HCT116 (cell line): ENCODE data around the gene TIMP3. TPM values are rescaled to one million over a fixed set of nuclear protein-coding genes. Genes with fewer than 3 reads are reported as not detected.

ENCODE experiments used
- ATAC-seq: fragments of 200-7000 bp; cut with Tn5 transposase; 2 replicates; pipeline ENCODE4 v1.9.1; 2020; ENCODE audit warnings: mild to moderate bottlenecking, moderate library complexity
- BruUV-seq: library from RNA; stranded (reverse); fragments of 400-500 nt; replicated peaks from 2 replicates; lab custom pipeline; 2021; lab: Mats Ljungman, UMichigan
- CTCF ChIA-PET: fragments of 300-600 bp; sonication (Branson Sonifier 250); formaldehyde crosslinking; loops from one replicate; lab custom pipeline; 2021; ENCODE audit warnings: antibody characterized with exemption; lab: Charles Lee
- POLR2A ChIA-PET: fragments of 300-600, 350-600 bp; sonication (Branson Sonifier 250); formaldehyde crosslinking; loops from one replicate; lab custom pipeline; 2021; ENCODE audit warnings: antibody characterized with exemption; lab: Charles Lee
- RAD21 ChIA-PET, 2 experiments: fragments of 300-600 bp; sonication (Branson Sonifier 250); formaldehyde crosslinking; loops; one replicate each; lab custom pipeline; 2023; ENCODE audit warnings: low total read pairs in 2 of 2; ENCODE audit not compliant: uncharacterized antibody in 2 of 2, unreplicated experiment in 2 of 2, low non-redundant PET in 1 of 2; lab: Charles Lee
- DNase-seq: peaks from one replicate; pipeline ENCODE4 v3.0.0-alpha.2; 2010; ENCODE audit warnings: low read depth, low spot score
- H2AFZ ChIP-seq: fragments of 200-600 bp; shearing (Covaris generic), sonication (generic); 2 replicates; pipeline ENCODE4 v1.6.1; 2017; ENCODE audit warnings: low read depth, mixed run types, mixed read lengths, antibody characterized with exemption, low read length; ENCODE audit not compliant: poor library complexity, severe bottlenecking
- H3K27ac ChIP-seq: 2 replicates; pipeline ENCODE4 v1.5.1; 2012; ENCODE audit warnings: low read depth, low read length
- H3K27me3 ChIP-seq: fragments of 200-600 bp; sonication (generic); 2 replicates; pipeline ENCODE4 v1.6.1; 2016; ENCODE audit warnings: mixed run types, low read length, mixed read lengths; ENCODE audit not compliant: insufficient read depth
- H3K36me3 ChIP-seq, 2 experiments: fragments of 200-500 bp in 1 of 2; fragments of 200-600 bp in 1 of 2; sonication (Bioruptor generic) in 1 of 2; sonication (generic) in 1 of 2; 2 replicates each; pipeline versions ENCODE4 v1.5.1 to v1.6.1; 2014 to 2016; ENCODE audit warnings: low read length in 2 of 2, inconsistent platforms in 1 of 2, mixed read lengths in 1 of 2, mixed run types in 1 of 2; ENCODE audit not compliant: insufficient read depth in 2 of 2, control insufficient read depth in 1 of 2
- H3K4me1 ChIP-seq, 2 experiments: fragments of 200-600 bp in 1 of 2; sonication (generic) in 1 of 2; 2 replicates each; pipeline versions ENCODE4 v1.5.1 to v1.6.1; 2012 to 2017; ENCODE audit warnings: low read length in 2 of 2, inconsistent platforms in 1 of 2, mild to moderate bottlenecking in 1 of 2, mixed read lengths in 1 of 2, mixed run types in 1 of 2, moderate library complexity in 1 of 2; ENCODE audit not compliant: insufficient read depth in 2 of 2, control insufficient read depth in 1 of 2
- H3K4me2 ChIP-seq: fragments of 200-600 bp; sonication (generic); 2 replicates; pipeline ENCODE4 v1.6.1; 2017; ENCODE audit warnings: mixed run types, low read length, mixed read lengths
- H3K4me3 ChIP-seq, 2 experiments: fragments of 200-600 bp in 1 of 2; sonication (generic) in 1 of 2; replicated peaks in 1 of 2; 2 replicates each; pipeline ENCODE4 v1.5.1; 2011 to 2016; ENCODE audit warnings: low read length in 2 of 2, control low read depth in 1 of 2, low read depth in 1 of 2, mild to moderate bottlenecking in 1 of 2, mixed read lengths in 1 of 2, mixed run types in 1 of 2
- H3K79me2 ChIP-seq: fragments of 200-600 bp; sonication (generic); 2 replicates; pipeline ENCODE4 v1.6.1; 2017; ENCODE audit warnings: mild to moderate bottlenecking, mixed run types, low read length, moderate library complexity, mixed read lengths; ENCODE audit not compliant: insufficient read depth
- H3K9ac ChIP-seq: fragments of 200-600 bp; sonication (generic); 2 replicates; pipeline ENCODE4 v1.6.1; 2016; ENCODE audit warnings: low read length, mixed read lengths
- H3K9me2 ChIP-seq: fragments of 200-600 bp; sonication (generic), shearing (Covaris generic); 2 replicates; pipeline ENCODE4 v1.6.1; 2017; ENCODE audit warnings: mixed run types, mild to moderate bottlenecking, moderate library complexity; ENCODE audit not compliant: insufficient read depth
- H3K9me3 ChIP-seq, 2 experiments: fragments of 200-500 bp in 1 of 2; fragments of 200-600 bp in 1 of 2; sonication (Bioruptor generic) in 1 of 2; sonication (generic) in 1 of 2; 2 replicates each; pipeline ENCODE4 v1.6.1; 2014 to 2017; ENCODE audit warnings: low read length in 2 of 2, mixed read lengths in 2 of 2, inconsistent platforms in 1 of 2, low read depth in 1 of 2, mild to moderate bottlenecking in 1 of 2, mixed run types in 1 of 2, moderate library complexity in 1 of 2; ENCODE audit not compliant: control insufficient read depth in 1 of 2, insufficient read depth in 1 of 2
- H4K20me1 ChIP-seq: fragments of 200-600 bp; sonication (generic), shearing (Covaris generic); 2 replicates; pipeline ENCODE4 v1.6.1; 2017; ENCODE audit warnings: mixed run types, mild to moderate bottlenecking, moderate library complexity; ENCODE audit not compliant: insufficient read depth
- EGR1 ChIP-seq: IDR thresholded peaks from 2 replicates; pipeline ENCODE4 v1.6.1; 2012; ENCODE audit warnings: low read depth
- EZH2phosphoT487 ChIP-seq: fragments of 200-600 bp; IDR thresholded peaks from 2 replicates; pipeline ENCODE4 v1.6.1; 2018; ENCODE audit warnings: antibody characterized with exemption, borderline replicate concordance
- FOSL1 ChIP-seq: IDR thresholded peaks from 2 replicates; pipeline ENCODE4 v1.6.1; 2012; ENCODE audit warnings: low read depth
- JUND ChIP-seq: IDR thresholded peaks from 2 replicates; pipeline ENCODE4 v1.6.1; 2012
- POLR2A ChIP-seq: IDR thresholded peaks from 2 replicates; pipeline ENCODE4 v1.7.0; 2011; ENCODE audit warnings: borderline replicate concordance; ENCODE audit not compliant: insufficient read depth, insufficient read length; ENCODE audit errors: extremely low read depth
- SP1 ChIP-seq: IDR thresholded peaks from 2 replicates; pipeline ENCODE4 v1.6.1; 2012; ENCODE audit warnings: low read depth
- ZBTB33 ChIP-seq: IDR thresholded peaks from 2 replicates; pipeline ENCODE4 v1.6.1; 2011; ENCODE audit warnings: mild to moderate bottlenecking, low read length, moderate library complexity; ENCODE audit not compliant: insufficient replicate concordance; ENCODE audit errors: extremely low read depth
- intact Hi-C: fragments of 100-400 bp; cut with micrococcal nuclease; formaldehyde crosslinking; loops from 2 replicates; pipeline ENCODE4 v1.10.0; 2022
- total RNA-seq: library from RNA; stranded (reverse); gene quantifications from one replicate; pipeline ENCODE4 v1.2.1, GENCODE V29; 2021; ENCODE audit not compliant: unreplicated experiment
- TF ChIP-seq, protein P1 (sequence below), 3 experiments: fragments of 200-600 bp in 1 of 3; sonication (generic) in 1 of 3; IDR thresholded peaks in 2 of 3; conservative IDR thresholded peaks in 1 of 3; 2 replicates each; pipeline ENCODE4 v1.5.1; 2012 to 2017; ENCODE audit warnings: low read depth in 2 of 3, low read length in 2 of 3, antibody characterized with exemption in 1 of 3, borderline replicate concordance in 1 of 3, control low read depth in 1 of 3, mild to moderate bottlenecking in 1 of 3, mixed read lengths in 1 of 3, mixed run types in 1 of 3, moderate library complexity in 1 of 3; ENCODE audit not compliant: insufficient read depth in 1 of 3
- TF ChIP-seq, protein P2 (sequence below): IDR thresholded peaks from 2 replicates; pipeline ENCODE4 v1.6.1; 2012
- TF ChIP-seq, protein P3 (sequence below): IDR thresholded peaks from 2 replicates; pipeline ENCODE4 v1.6.1; 2012; ENCODE audit warnings: low read depth

TIMP3 gene
- total RNA-seq, 1 experiment from 2014 or later = 2.2 TPM

DNA sequence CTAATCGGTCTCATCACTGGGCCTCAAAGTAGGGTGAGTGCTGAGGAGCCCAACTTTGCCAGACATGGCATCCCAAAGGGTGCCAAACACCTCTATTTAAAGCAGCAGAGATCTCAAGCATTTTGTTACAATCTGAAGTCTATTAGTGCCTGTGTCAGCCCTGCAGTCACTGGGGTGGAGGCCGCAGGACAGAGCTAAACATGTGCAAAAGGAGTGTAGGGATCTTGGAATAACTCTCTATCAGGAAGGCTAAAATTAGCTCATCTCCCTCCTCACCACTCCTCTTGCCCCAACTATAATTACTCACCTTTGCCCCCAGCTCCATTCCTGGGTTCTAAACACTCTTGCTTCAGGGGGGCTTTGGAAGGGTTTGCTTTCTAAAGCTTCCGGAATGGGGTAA is 87.5 kb downstream of the TIMP3 start:
- no peak overlapping the region for H3K27ac ChIP-seq
- CTCF ChIA-PET = no interaction called here

GRCh38 chr22:32896891-32897290 is 95.4 kb downstream of the TIMP3 start:
- no peak overlapping the region for H3K27ac ChIP-seq
- intact Hi-C loops = no loop called here
- no peak overlapping the region for H2AFZ ChIP-seq
- no peaks in the 10 kb centered on the region for H3K36me3 ChIP-seq
- ChIA-PET CTCF (no interaction called here), POLR2A (no interaction called here), RAD21 (no interaction called here)
- no peak for DNase-seq
- H3K4me2 ChIP-seq = no peak overlapping the region
- BruUV-seq = no TSS peak
- H3K4me1 ChIP-seq = no peaks in the 10 kb centered on the region
- H3K9ac ChIP-seq = no peak overlapping the region
- peaks cover 3% of the 10 kb centered on the region; the same call in 1 of the 2 replicates for H3K27me3 ChIP-seq
- no peaks in the 10 kb centered on the region for H4K20me1 ChIP-seq
- no peaks in the 10 kb centered on the region for H3K9me3 ChIP-seq
- no peaks in the 10 kb centered on the region for H3K79me2 ChIP-seq
- H3K9me2 ChIP-seq = no peaks in the 10 kb centered on the region
- H3K4me3 ChIP-seq = no peak overlapping the region
- ATAC-seq = no peak
- no peak for TF ChIP-seq SP1
- TF ChIP-seq FOSL1 = no peak
- TF ChIP-seq EGR1 = no peak
- no peak for TF ChIP-seq EZH2phosphoT487
- TF ChIP-seq POLR2A = no peak
- TF ChIP-seq, protein P1, sequence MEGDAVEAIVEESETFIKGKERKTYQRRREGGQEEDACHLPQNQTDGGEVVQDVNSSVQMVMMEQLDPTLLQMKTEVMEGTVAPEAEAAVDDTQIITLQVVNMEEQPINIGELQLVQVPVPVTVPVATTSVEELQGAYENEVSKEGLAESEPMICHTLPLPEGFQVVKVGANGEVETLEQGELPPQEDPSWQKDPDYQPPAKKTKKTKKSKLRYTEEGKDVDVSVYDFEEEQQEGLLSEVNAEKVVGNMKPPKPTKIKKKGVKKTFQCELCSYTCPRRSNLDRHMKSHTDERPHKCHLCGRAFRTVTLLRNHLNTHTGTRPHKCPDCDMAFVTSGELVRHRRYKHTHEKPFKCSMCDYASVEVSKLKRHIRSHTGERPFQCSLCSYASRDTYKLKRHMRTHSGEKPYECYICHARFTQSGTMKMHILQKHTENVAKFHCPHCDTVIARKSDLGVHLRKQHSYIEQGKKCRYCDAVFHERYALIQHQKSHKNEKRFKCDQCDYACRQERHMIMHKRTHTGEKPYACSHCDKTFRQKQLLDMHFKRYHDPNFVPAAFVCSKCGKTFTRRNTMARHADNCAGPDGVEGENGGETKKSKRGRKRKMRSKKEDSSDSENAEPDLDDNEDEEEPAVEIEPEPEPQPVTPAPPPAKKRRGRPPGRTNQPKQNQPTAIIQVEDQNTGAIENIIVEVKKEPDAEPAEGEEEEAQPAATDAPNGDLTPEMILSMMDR (IDR thresholded peaks at IDR 0.05 in 2 of 3, conservative IDR thresholded peaks at IDR 0.05 in 1 of 3; ENCODE audit: borderline replicate concordance in 1 of 3, insufficient read depth in 1 of 3, low read depth in 2 of 3, low read length in 2 of 3) = no peak
- no peak for TF ChIP-seq ZBTB33
- no peak for TF ChIP-seq JUND

More for the DNA sequence above, 87.5 kb downstream of the TIMP3 start:
- H3K79me2 ChIP-seq = no peaks in the 10 kb centered on the region
- no peak for DNase-seq
- no peaks in the 10 kb centered on the region for H3K4me1 ChIP-seq
- ChIA-PET RAD21 (no interaction called here), POLR2A (no interaction called here)
- no peaks in the 10 kb centered on the region for H3K9me2 ChIP-seq
- H3K36me3 ChIP-seq = no peaks in the 10 kb centered on the region
- TF ChIP-seq, protein P2, sequence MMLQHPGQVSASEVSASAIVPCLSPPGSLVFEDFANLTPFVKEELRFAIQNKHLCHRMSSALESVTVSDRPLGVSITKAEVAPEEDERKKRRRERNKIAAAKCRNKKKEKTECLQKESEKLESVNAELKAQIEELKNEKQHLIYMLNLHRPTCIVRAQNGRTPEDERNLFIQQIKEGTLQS = no peak
- TF ChIP-seq, protein P3, sequence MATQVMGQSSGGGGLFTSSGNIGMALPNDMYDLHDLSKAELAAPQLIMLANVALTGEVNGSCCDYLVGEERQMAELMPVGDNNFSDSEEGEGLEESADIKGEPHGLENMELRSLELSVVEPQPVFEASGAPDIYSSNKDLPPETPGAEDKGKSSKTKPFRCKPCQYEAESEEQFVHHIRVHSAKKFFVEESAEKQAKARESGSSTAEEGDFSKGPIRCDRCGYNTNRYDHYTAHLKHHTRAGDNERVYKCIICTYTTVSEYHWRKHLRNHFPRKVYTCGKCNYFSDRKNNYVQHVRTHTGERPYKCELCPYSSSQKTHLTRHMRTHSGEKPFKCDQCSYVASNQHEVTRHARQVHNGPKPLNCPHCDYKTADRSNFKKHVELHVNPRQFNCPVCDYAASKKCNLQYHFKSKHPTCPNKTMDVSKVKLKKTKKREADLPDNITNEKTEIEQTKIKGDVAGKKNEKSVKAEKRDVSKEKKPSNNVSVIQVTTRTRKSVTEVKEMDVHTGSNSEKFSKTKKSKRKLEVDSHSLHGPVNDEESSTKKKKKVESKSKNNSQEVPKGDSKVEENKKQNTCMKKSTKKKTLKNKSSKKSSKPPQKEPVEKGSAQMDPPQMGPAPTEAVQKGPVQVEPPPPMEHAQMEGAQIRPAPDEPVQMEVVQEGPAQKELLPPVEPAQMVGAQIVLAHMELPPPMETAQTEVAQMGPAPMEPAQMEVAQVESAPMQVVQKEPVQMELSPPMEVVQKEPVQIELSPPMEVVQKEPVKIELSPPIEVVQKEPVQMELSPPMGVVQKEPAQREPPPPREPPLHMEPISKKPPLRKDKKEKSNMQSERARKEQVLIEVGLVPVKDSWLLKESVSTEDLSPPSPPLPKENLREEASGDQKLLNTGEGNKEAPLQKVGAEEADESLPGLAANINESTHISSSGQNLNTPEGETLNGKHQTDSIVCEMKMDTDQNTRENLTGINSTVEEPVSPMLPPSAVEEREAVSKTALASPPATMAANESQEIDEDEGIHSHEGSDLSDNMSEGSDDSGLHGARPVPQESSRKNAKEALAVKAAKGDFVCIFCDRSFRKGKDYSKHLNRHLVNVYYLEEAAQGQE = no peak
- TF ChIP-seq JUND (no peak), FOSL1 (no peak)
- no TSS peak for BruUV-seq
- H4K20me1 ChIP-seq = no peaks in the 10 kb centered on the region
- H3K27me3 ChIP-seq = peaks cover 5% of the 10 kb centered on the region
- no peaks in the 10 kb centered on the region for H3K9me3 ChIP-seq
- no peak overlapping the region for H3K4me3 ChIP-seq
- H2AFZ ChIP-seq = no peak overlapping the region
- H3K4me2 ChIP-seq = no peak overlapping the region
- ATAC-seq = no peak
- intact Hi-C loops = no loop called here
- H3K9ac ChIP-seq = no peak overlapping the region
